Measurements from ENCODE around the gene PRSS27. TPM values are rescaled to one million over a fixed set of nuclear protein-coding genes. Genes with fewer than 3 reads are reported as not detected.
"Not testable (repeated sequence)": the region's sequence is repeated elsewhere in the genome, so short reads cannot be mapped to it uniquely, and the experiment has no call there.

The PRSS27 gene
- total RNA-seq, 6 donors from 2014 or later = 0.91 to 8.1 (median 1.8) TPM

GRCh38 chr16:2724088-2724676 is 4.2 kb upstream of the PRSS27 start:
- Histone ChIP-seq H3K4me1 (peaks cover 9 to 25% (median 21%) of the 10 kb centered on the region in 4 donors), H3K9me3 (no peaks in the 10 kb centered on the region), H3K4me3 (no peak overlapping the region), H3K36me3 (no peaks in the 10 kb centered on the region), H3K27ac (no peak overlapping the region), H3K27me3 (no peaks in the 10 kb centered on the region)
- WGBS, 2 donors = 80 to 81% methylated on average over 7 of the region's 7 CpGs
- TF ChIP-seq POLR2AphosphoS5 (IDR thresholded peaks at IDR 0.05) (no peak), EP300 (IDR thresholded peaks at IDR 0.05) (no peak), POLR2A (IDR thresholded peaks at IDR 0.05) (no peak), CTCF (IDR thresholded peaks at IDR 0.05) (no peak)
- no peak for ATAC-seq (ENCODE audit: low FRiP score in 2 of 2)
- DNase-seq = no peak

- H3K27ac ChIP-seq = peak overlapping the region; percentile 73 to 90 (median 84)
- not testable (repeated sequence) for DNase-seq; ATAC-seq (ENCODE audit: low FRiP score in 2 of 2); H3K36me3 ChIP-seq; H3K9me3 ChIP-seq; H3K27me3 ChIP-seq
- peaks cover 11 to 31% (median 26%) of the 10 kb centered on the region in 4 donors for H3K4me1 ChIP-seq
- WGBS, 2 donors = 26 to 29% methylated on average over 14 of the region's 14 CpGs
- peak overlapping the region; percentile 60 to 78 (median 68) for H3K4me3 ChIP-seq
These were observed 1.7 kb upstream of the PRSS27 start for GRCh38 chr16:2721634-2722173.

GRCh38 chr16:2720719-2721633 is 952 bp upstream of the PRSS27 start:
- ATAC-seq (ENCODE audit: low FRiP score in 2 of 2) (peak; percentile 87 to 95), DNase-seq (peak; percentile 86 to 97)
- no peaks in the 10 kb centered on the region for H3K36me3 ChIP-seq
- TF ChIP-seq POLR2AphosphoS5 (IDR thresholded peaks at IDR 0.05) (peak; percentile 40 to 76), EP300 (IDR thresholded peaks at IDR 0.05) (peak in 3 of 4 donors; percentile 8 to 43 (median 20)), POLR2A (IDR thresholded peaks at IDR 0.05) (peak in 3 of 4 donors; percentile 16 to 57 (median 34)), CTCF (IDR thresholded peaks at IDR 0.05) (peak; percentile 76 to 97 (median 80))
- H3K27me3 ChIP-seq = no peaks in the 10 kb centered on the region
- peak overlapping the region; percentile 60 to 78 (median 68) for H3K4me3 ChIP-seq
- peak overlapping the region; percentile 73 to 90 (median 84) for H3K27ac ChIP-seq
- H3K9me3 ChIP-seq = no peaks in the 10 kb centered on the region
- 6 to 14% methylated on average over 8 to 32 of the region's 99 CpGs for WGBS, 2 donors
- peaks cover 11 to 31% (median 26%) of the 10 kb centered on the region in 4 donors for H3K4me1 ChIP-seq

- 61 to 100% methylated on average over 1 to 8 of the region's 16 CpGs for WGBS, 2 donors
These were observed 528 bp downstream of the PRSS27 start for GRCh38 chr16:2719328-2720063.

More at GRCh38 chr16:2719328-2720063, 528 bp downstream of the PRSS27 start:
- Histone ChIP-seq H3K27ac (peak overlapping the region in 3 of 4 donors; percentile 42 to 90 (median 52)), H3K27me3 (peaks cover 0 to 3% (median 0%) of the 10 kb centered on the region in 4 donors), H3K4me1 (peaks cover 17 to 40% (median 33%) of the 10 kb centered on the region in 4 donors), H3K36me3 (no peaks in the 10 kb centered on the region), H3K4me3 (no peak overlapping the region), H3K9me3 (no peaks in the 10 kb centered on the region)
- TF ChIP-seq EP300 (IDR thresholded peaks at IDR 0.05) = no peak
- no peak for TF ChIP-seq CTCF (IDR thresholded peaks at IDR 0.05)
- TF ChIP-seq POLR2AphosphoS5 (IDR thresholded peaks at IDR 0.05) = no peak
- no peak for TF ChIP-seq POLR2A (IDR thresholded peaks at IDR 0.05)
- peak in 1 of 2 donors; percentile 44 for ATAC-seq (ENCODE audit: low FRiP score in 2 of 2)
- peak; percentile 70 to 73 for DNase-seq

All from upper lobe of left lung (tissue), 6 donors.